A549 (cell line): ENCODE data around the gene GRM6.

ENCODE experiments used
- BHLHE40 ChIP-seq: IDR thresholded peaks from 2 replicates; pipeline ENCODE4 v1.6.1; 2012; ENCODE audit warnings: low read depth, low read length, inconsistent platforms
- CTCF ChIP-seq: fragments of >200 bp; sonication (Bioruptor Twin); formaldehyde crosslinking; IDR thresholded peaks from 3 replicates; pipeline ENCODE4 v1.5.1; 2016
- EP300 ChIP-seq, 2 experiments: fragments of >200 bp; sonication (Bioruptor Twin); formaldehyde crosslinking; IDR thresholded peaks; 2 replicates in 1 of 2; 3 replicates in 1 of 2; pipeline ENCODE4 v1.6.1; 2016 to 2017
- HES2 ChIP-seq: fragments of >200 bp; sonication (Bioruptor Twin); formaldehyde crosslinking; IDR thresholded peaks from 2 replicates; pipeline ENCODE4 v1.6.1; 2016
- POLR2A ChIP-seq: IDR thresholded peaks from 2 replicates; pipeline ENCODE4 v1.6.1; 2012; ENCODE audit warnings: mild to moderate bottlenecking, low read length
- REST ChIP-seq: fragments of 200-600 bp; sonication (generic); IDR thresholded peaks from 2 replicates; pipeline ENCODE4 v1.6.1; 2016; ENCODE audit warnings: antibody characterized with exemption, mild to moderate bottlenecking, moderate library complexity
- SMC3 ChIP-seq: fragments of >200 bp; sonication (Bioruptor Twin); formaldehyde crosslinking; IDR thresholded peaks from 3 replicates; pipeline ENCODE4 v1.6.1; 2018; ENCODE audit warnings: inconsistent platforms
- TP53 ChIP-seq: fragments of 250-450 bp; sonication (Bioruptor Pico); IDR thresholded peaks from 2 replicates; pipeline ENCODE4 v1.5.0; 2021; ENCODE audit warnings: mild to moderate bottlenecking, moderate library complexity
- ZFP36 ChIP-seq: fragments of 450-650 bp; IDR thresholded peaks from 2 replicates; pipeline ENCODE4 v1.6.1; 2014; ENCODE audit warnings: borderline replicate concordance; ENCODE audit not compliant: partially characterized antibody

- TF ChIP-seq CTCF (no peak), HES2 (no peak), POLR2A (no peak), ZFP36 (no peak), EP300 (IDR thresholded peaks at IDR 0.05) (no peak), BHLHE40 (no peak), REST (no peak), TP53 (CRISPR knock-in tag) (no peak), SMC3 (no peak)
Measured at GRCh38 chr5:178997191-178997590, 2.1 kb upstream of the GRM6 start.
